Right renal cortex interstitium (tissue), 3 donors: ENCODE data around the gene MYO9B. TPM values are rescaled to one million over a fixed set of nuclear protein-coding genes. Genes with fewer than 3 reads are reported as not detected.

Experiments
- DNase-seq, 3 donors: peaks; one replicate each; pipeline ENCODE4 v3.0.0-alpha.2; 2013; ENCODE audit warnings: low read depth in 3 of 3, low spot score in 2 of 3
- polyA plus RNA-seq, 3 donors: library from polyadenylated mRNA; unstranded; fragments of 120-200 nt; gene quantifications; one replicate each; pipeline ENCODE4 v1.2.1, GENCODE V29; 2013; ENCODE audit not compliant: insufficient read length in 3 of 3

The MYO9B gene, protein sequence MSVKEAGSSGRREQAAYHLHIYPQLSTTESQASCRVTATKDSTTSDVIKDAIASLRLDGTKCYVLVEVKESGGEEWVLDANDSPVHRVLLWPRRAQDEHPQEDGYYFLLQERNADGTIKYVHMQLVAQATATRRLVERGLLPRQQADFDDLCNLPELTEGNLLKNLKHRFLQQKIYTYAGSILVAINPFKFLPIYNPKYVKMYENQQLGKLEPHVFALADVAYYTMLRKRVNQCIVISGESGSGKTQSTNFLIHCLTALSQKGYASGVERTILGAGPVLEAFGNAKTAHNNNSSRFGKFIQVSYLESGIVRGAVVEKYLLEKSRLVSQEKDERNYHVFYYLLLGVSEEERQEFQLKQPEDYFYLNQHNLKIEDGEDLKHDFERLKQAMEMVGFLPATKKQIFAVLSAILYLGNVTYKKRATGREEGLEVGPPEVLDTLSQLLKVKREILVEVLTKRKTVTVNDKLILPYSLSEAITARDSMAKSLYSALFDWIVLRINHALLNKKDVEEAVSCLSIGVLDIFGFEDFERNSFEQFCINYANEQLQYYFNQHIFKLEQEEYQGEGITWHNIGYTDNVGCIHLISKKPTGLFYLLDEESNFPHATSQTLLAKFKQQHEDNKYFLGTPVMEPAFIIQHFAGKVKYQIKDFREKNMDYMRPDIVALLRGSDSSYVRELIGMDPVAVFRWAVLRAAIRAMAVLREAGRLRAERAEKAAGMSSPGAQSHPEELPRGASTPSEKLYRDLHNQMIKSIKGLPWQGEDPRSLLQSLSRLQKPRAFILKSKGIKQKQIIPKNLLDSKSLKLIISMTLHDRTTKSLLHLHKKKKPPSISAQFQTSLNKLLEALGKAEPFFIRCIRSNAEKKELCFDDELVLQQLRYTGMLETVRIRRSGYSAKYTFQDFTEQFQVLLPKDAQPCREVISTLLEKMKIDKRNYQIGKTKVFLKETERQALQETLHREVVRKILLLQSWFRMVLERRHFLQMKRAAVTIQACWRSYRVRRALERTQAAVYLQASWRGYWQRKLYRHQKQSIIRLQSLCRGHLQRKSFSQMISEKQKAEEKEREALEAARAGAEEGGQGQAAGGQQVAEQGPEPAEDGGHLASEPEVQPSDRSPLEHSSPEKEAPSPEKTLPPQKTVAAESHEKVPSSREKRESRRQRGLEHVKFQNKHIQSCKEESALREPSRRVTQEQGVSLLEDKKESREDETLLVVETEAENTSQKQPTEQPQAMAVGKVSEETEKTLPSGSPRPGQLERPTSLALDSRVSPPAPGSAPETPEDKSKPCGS (N-terminal part only)
- polyA plus RNA-seq = 10 to 100 TPM; 39.6 to 43.4 (median 42.2) TPM

GRCh38 chr19:17075035-17075863, at the start of gene MYO9B, which contains the start of gene HAUS8:
TSS of gene MYO9B (plus strand) at chr19:17075777. CDS start at chr19:17101718, 25,941 bp downstream.
TSS of gene HAUS8 (minus strand) at chr19:17075452. CDS start at chr19:17075422, 30 bp downstream.
- peak; percentile 95 to 98 (median 96) for DNase-seq

- no peak for DNase-seq
Observed at GRCh38 chr19:17025991-17026658, 49.5 kb upstream of the MYO9B start.

- DNase-seq = no peak
Observed at GRCh38 chr19:17026706-17027534, 48.7 kb upstream of the MYO9B start, which contains the start of gene CPAMD8. TSS of gene CPAMD8 (minus strand) at chr19:17026810. CDS start at chr19:17026642, 168 bp downstream.

- no peak for DNase-seq
Observed at GRCh38 chr19:17027535-17027975, 48.0 kb upstream of the MYO9B start.

DNA sequence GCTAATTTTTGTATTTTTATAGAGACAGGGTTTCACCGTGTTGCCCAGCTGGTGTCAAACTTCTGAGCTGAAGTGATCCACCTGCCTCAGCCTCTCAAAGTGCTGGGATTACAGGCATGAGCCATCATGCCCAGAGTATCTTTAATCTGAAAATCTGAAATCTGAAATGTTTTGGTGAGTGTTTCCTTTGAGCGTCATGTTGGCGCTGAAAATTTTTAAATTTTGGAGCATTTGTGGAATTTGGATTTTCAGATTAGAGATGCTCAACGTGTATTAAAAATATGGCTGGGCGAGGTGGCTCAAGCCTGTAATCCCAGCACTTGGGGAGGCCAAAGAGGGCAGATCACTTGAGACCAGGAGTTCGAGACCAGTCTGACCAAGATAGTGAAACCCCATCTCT, 43.8 kb upstream of the MYO9B start:
- no peak for DNase-seq

GRCh38 chr19:17035842-17036424, 39.6 kb upstream of the MYO9B start:
- no peak for DNase-seq

DNA sequence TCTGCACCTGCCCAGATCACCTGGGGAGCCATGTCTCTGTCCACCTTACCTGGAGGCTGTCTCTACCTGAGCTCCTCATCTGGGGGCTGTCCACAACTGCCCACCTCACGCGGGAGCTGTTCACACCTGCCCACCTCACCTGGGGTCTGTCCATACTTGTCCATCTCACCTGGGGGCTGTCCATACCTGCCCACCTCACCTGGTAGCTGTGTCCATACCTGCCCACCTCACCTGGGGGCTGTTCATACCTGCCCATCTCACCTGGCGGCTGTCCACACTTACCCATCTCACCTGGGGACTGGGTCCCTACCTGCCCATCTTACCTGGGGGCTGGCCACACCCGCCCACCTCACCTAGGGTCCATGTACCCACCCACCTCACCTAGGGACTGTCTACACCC, 38.9 kb upstream of the MYO9B start:
- no peak for DNase-seq

- DNase-seq = no peak
Observed at GRCh38 chr19:17037184-17037583, 38.4 kb upstream of the MYO9B start.

DNA sequence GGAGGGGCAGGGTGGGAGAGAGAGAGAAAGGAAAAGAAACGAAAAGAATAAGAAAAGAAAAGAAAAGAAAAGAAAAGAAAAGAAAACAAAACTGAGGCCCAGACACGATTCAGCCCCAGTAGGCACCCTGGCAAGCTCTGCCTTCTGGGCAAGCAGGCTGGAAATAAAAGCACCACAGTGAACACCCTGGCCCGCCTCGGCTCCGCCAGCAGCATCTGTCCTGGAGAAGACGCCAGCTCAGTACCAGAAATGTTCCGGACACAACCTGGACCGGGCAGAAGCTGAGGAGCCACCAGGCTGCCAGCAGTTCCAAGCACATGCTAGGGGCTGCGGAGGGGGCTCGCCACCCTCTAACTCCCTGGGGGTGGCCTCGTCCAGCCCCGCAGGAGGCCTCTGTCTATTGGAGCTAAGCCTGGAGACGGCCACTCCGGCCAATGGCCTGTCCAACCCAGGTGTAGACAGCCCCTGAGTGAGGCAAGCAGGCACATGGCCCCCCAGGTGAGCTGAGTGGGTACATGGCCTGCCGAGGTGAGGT, 37.5 kb upstream of the MYO9B start:
- no peak for DNase-seq

DNA sequence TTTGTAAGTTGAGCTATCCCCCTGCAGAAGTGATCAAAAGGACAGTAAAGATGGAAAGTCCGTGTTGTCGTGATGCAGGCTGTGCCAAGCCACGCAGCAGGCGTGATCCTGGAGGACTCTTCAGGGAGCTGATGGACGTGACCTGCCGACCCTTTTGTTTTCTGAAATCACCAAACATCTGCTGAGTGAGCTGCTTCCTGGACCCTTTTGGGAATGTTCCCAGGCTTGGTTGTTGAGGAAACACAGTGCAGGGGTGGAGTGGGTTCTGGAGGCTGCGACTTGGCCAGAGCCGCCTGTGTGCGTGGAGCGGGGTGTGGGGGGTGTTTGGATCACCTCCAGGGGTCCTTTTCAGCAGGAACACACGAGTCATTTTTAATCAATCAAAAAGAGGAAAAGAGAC, 33.6 kb upstream of the MYO9B start:
- DNase-seq = no peak

- no peak for DNase-seq
Observed at GRCh38 chr19:17043744-17044143, 31.8 kb upstream of the MYO9B start.

DNA sequence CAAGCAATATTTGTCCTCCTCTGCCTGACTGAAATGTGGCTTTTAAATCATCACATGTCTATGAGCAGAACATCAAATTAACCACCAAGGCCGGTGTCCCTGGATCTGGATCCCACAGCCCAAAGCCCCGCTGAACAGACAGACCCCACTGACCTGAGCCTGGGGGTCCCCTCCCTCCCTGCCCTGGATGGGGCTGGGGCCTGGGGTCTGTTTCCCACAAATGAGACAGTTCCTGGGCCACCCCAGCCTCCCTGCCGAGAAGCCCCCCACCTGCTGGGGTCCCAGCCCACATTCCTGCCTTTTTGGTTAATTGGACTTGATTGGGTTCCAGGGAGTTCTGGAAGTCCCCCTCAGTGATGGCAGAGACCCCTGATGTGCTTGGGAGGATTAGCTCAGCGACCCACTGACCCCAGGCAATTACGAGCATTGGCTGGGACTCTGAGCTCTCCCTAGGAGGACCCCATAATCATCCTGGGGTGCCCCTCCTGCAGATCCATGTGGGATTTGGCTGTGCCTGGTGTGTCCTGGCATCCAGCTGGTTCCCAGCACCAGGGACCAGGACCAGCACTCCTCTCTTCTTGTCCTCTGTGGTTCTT, 29.6 kb upstream of the MYO9B start:
- no peak for DNase-seq

DNA sequence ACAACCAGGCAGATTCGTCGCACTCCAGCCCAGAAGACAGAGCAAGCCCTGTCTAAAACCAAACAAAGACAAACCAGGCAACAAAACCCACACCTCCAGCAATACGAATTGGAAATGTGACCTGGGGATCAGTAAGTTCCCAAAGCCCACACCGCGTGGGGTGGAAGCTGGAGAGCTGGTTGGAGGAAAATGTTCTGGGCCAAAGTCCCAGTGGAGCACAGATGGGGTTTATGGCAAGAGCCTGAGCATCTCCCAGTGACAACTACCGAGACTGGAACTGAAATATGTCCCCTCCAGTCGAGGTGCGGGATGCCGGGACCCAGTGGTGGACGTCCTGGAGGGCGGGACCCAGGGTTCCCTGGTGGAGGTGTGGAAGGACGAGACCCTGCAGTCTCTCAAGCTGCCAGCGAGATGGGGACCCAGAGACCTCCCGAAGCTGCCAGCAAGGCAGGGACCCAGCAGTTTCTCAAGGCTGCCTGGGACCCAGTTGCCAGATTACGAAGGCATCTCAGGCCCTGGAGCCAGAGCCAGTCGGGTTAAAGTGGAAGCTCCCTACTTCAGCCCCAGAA, 26.6 kb upstream of the MYO9B start:
- no peak for DNase-seq

- DNase-seq = no peak
Observed at GRCh38 chr19:17049711-17050280, 25.8 kb upstream of the MYO9B start.

DNA sequence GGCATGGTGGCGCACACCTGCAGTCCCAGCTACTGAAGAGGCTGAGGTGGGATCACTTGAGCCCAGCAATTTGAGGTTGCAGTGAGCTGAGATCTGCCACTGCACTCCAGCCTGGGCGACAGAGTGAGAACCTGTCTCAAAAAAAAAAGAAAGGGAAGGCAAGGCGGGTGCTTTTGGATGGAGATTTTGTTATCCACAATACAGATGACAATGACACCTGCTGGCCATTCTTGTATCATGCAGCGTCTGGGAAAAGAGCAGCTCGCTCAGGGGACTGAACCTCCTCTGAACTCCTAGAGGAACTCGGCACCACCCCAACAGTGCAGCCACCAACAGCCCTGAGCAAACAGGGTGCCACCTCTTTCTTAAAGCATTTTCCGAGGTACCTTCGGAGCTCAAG, 23.1 kb upstream of the MYO9B start:
- no peak for DNase-seq

GRCh38 chr19:17054746-17055145, 20.8 kb upstream of the MYO9B start:
- DNase-seq = no peak
